Smooth muscle cell (in vitro differentiated cells): ENCODE data around the gene DDX51. TPM values are rescaled to one million over a fixed set of nuclear protein-coding genes. Genes with fewer than 3 reads are reported as not detected.

Experiments
- DNase-seq: peaks from one replicate; lab custom pipeline; 2025; ENCODE audit not compliant: unreplicated experiment; lab: John Stamatoyannopoulos, UW
- H2AFZ ChIP-seq: fragments of 200-600 bp; sonication (generic); 2 replicates; pipeline ENCODE4 v1.6.0; 2016; ENCODE audit warnings: antibody characterized with exemption, low read depth, mild to moderate bottlenecking
- H3F3A ChIP-seq: fragments of 200-600 bp; sonication (generic); 2 replicates; pipeline ENCODE4 v1.6.0; 2017; ENCODE audit warnings: antibody characterized with exemption, low read depth
- H3K27ac ChIP-seq: fragments of 200-600 bp; sonication (generic); 2 replicates; pipeline ENCODE4 v1.5.1; 2016; ENCODE audit warnings: low read depth, mild to moderate bottlenecking
- H3K27me3 ChIP-seq: fragments of 200-600 bp; sonication (generic); 2 replicates; pipeline ENCODE4 v1.6.1; 2016; ENCODE audit warnings: low read depth, mild to moderate bottlenecking
- H3K36me3 ChIP-seq: fragments of 200-600 bp; sonication (generic); 2 replicates; pipeline ENCODE4 v1.5.1; 2016; ENCODE audit warnings: low read depth
- H3K4me1 ChIP-seq: fragments of 200-600 bp; sonication (generic); 2 replicates; pipeline ENCODE4 v1.5.1; 2016; ENCODE audit warnings: low read depth
- H3K4me2 ChIP-seq: fragments of 200-600 bp; sonication (generic); 2 replicates; pipeline ENCODE4 v1.6.0; 2016; ENCODE audit warnings: mild to moderate bottlenecking
- H3K4me3 ChIP-seq: fragments of 200-600 bp; sonication (generic); 2 replicates; pipeline ENCODE4 v1.5.1; 2016; ENCODE audit warnings: mild to moderate bottlenecking
- H3K79me2 ChIP-seq: fragments of 200-600 bp; sonication (generic); 2 replicates; pipeline ENCODE4 v1.6.0; 2016; ENCODE audit warnings: low read depth, mild to moderate bottlenecking
- H3K9ac ChIP-seq: fragments of 200-600 bp; sonication (generic); 2 replicates; pipeline ENCODE4 v1.6.0; 2016; ENCODE audit warnings: low read depth
- H3K9me3 ChIP-seq: fragments of 200-600 bp; sonication (generic); replicated peaks from 2 replicates; pipeline ENCODE4 v1.5.1; 2016; ENCODE audit warnings: low read depth
- H4K20me1 ChIP-seq: fragments of 200-600 bp; sonication (generic); 2 replicates; pipeline ENCODE4 v1.6.0; 2016; ENCODE audit warnings: low read depth
- WGBS: methylation state at CpG from one replicate; pipeline ENCODE4 v1.1.7; 2016; ENCODE audit warnings: low lambda C conversion rate; 5-methylcytosine and 5-hydroxymethylcytosine counted together
- polyA plus RNA-seq: library from polyadenylated mRNA; unstranded; fragments of >200 nt; fragmentation: Nextera tagmentation; extraction: Ambion mirVana; gene quantifications from 2 replicates; pipeline ENCODE4 v1.2.1, GENCODE V29; 2016
- total RNA-seq: library from RNA; depleted of rRNA; stranded (reverse); fragments of >200 nt; gene quantifications from 2 replicates; pipeline ENCODE4 v1.2.3, GENCODE V29; 2014
- TF ChIP-seq, protein P1 (sequence below): fragments of 200-600 bp; sonication (generic); IDR thresholded peaks from 2 replicates; pipeline ENCODE4 v1.5.1; 2017; ENCODE audit warnings: borderline replicate concordance, mild to moderate bottlenecking, antibody characterized with exemption; ENCODE audit not compliant: insufficient read depth, poor library complexity, severe bottlenecking

Gene DDX51
- total and polyA plus RNA-seq, 2 experiments from 2014 or later = 1.6 to 12.5 TPM

DNA sequence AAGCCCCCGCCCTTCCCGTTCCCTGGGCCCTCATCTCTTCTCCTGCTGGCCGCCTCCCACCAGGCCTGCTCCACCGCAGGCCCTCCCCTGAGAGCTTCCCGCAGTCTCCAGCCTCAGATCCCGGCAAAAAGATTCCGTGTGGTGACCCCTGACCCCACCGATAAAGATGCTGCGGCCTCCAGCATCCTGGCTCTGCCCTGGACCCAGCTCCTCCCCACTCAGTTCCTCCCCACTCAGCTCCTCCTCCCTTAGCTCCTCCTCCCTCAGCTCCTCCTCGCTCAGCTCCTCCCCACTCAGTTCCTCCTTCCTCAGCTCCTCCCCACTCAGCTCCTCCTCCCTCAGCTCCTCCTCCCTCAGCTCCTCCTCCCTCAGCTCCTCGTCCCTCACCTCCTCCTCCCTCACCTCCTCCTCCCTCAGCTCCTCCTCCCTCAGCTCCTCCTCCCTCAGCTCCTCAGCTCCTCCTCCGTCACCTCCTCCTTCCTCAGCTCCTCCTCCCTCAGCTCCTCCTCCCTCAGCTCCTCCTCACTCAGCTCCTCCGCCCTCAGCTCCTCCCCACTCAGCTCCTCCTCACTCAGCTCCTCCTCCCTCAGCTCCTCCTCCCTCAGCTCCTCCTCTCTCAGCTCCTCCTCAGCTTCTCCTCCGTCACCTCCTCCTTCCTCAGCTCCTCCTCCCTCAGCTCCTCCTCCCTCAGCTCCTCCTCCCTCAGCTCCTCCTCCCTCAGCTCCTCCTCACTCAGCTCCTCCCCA, 17.1 kb upstream of the DDX51 start:
- H3K4me1 ChIP-seq = no peaks in the 10 kb centered on the region
- no peaks in the 10 kb centered on the region for H3K9me3 ChIP-seq
- H3K4me2 ChIP-seq = no peak overlapping the region
- DNase-seq = no peak
- no peaks in the 10 kb centered on the region for H3K79me2 ChIP-seq
- H4K20me1 ChIP-seq = no peaks in the 10 kb centered on the region
- H3K36me3 ChIP-seq = no peaks in the 10 kb centered on the region
- no peak overlapping the region for H2AFZ ChIP-seq
- TF ChIP-seq, protein P1, sequence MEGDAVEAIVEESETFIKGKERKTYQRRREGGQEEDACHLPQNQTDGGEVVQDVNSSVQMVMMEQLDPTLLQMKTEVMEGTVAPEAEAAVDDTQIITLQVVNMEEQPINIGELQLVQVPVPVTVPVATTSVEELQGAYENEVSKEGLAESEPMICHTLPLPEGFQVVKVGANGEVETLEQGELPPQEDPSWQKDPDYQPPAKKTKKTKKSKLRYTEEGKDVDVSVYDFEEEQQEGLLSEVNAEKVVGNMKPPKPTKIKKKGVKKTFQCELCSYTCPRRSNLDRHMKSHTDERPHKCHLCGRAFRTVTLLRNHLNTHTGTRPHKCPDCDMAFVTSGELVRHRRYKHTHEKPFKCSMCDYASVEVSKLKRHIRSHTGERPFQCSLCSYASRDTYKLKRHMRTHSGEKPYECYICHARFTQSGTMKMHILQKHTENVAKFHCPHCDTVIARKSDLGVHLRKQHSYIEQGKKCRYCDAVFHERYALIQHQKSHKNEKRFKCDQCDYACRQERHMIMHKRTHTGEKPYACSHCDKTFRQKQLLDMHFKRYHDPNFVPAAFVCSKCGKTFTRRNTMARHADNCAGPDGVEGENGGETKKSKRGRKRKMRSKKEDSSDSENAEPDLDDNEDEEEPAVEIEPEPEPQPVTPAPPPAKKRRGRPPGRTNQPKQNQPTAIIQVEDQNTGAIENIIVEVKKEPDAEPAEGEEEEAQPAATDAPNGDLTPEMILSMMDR = no peak
- no peaks in the 10 kb centered on the region for H3F3A ChIP-seq
- no peak overlapping the region for H3K4me3 ChIP-seq
- 81% methylated on average over 7 of the region's 14 CpGs for WGBS
- H3K27ac ChIP-seq = no peak overlapping the region
- H3K9ac ChIP-seq = no peak overlapping the region
- H3K27me3 ChIP-seq = no peaks in the 10 kb centered on the region

DNA sequence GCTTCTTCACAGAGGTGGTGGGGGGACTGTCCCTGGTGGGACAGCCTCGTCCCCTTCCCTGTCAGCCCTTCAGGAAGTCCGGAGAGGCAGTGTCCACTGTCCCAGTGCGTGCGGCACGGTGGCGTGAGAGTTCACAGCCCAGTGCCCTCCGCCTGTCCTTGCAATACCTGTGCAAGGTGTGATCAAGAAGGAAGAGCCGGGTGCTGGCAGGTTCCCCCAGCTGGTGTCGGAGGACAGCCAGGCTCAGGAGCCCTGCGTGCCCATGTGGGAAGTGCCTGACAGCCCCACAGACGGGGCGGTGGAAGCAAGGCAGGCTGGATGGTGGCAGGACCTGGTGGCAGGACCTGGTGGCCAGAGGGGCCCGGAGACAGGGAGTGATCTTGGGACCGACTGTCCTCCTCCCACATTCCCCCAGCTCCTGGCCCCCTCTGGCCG, 16.5 kb upstream of the DDX51 start:
- Histone ChIP-seq H4K20me1 (no peaks in the 10 kb centered on the region), H3K36me3 (no peaks in the 10 kb centered on the region), H3K9ac (no peak overlapping the region), H3K79me2 (no peaks in the 10 kb centered on the region), H3K4me1 (no peaks in the 10 kb centered on the region), H3K27me3 (no peaks in the 10 kb centered on the region), H3F3A (no peaks in the 10 kb centered on the region), H3K27ac (no peak overlapping the region), H3K4me2 (no peak overlapping the region), H3K9me3 (no peaks in the 10 kb centered on the region), H3K4me3 (no peak overlapping the region), H2AFZ (no peak overlapping the region)
- 95% methylated on average over 13 of the region's 15 CpGs for WGBS
- TF ChIP-seq, protein P1 = no peak
- DNase-seq = no peak

DNA sequence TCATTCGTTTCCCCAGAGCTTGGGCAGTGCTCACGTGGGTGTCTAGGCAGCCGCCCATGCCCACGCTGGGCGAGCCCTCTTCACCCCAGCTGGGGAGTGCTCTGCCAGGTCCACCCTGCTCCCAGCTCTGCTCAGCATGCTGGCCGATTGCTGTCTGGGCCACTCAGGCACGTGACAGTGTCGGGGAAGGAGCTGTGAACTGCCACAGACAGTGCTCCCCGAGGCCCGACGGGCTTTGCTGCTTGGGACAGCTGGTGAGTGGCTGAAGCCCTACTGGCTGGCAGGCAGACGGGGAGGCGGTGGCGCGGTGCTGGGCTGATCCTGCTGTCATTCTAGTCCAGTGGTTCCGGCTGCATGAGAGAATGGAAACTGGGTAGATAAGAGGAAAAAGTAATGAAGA, 15.9 kb upstream of the DDX51 start:
- Histone ChIP-seq H3K4me3 (no peak overlapping the region), H3F3A (no peaks in the 10 kb centered on the region), H3K4me1 (no peaks in the 10 kb centered on the region), H2AFZ (no peak overlapping the region), H3K9ac (no peak overlapping the region), H3K36me3 (no peaks in the 10 kb centered on the region), H3K9me3 (no peaks in the 10 kb centered on the region), H3K27me3 (no peaks in the 10 kb centered on the region), H4K20me1 (no peaks in the 10 kb centered on the region), H3K4me2 (no peak overlapping the region), H3K27ac (no peak overlapping the region), H3K79me2 (no peaks in the 10 kb centered on the region)
- no peak for DNase-seq
- whole genome bisulfite sequencing = 89% methylated on average over 16 of the region's 16 CpGs
- TF ChIP-seq, protein P1 = no peak

DNA sequence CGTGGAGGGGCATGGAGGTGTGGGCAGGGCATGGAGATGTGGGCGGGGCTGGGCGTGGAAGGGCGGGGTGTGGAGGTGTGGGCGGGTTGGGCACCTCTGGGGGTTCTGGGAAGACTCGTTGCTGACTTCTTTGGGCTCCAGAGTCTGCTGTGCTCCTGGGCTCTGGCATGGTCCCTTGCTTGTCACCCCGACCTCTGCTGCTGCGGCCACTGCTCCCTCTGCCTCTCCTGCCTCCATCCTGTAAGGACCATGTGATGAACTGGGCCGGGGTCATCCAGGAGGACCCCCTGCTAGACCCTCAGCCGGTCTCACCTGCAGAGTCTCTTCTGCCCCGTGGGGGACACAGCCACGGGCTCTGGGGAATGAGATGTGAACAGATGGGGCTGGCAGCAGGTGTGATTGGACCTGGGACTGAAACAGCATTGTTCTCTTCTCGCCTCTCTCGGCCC, 15.5 kb upstream of the DDX51 start:
- H3K27me3 ChIP-seq = no peaks in the 10 kb centered on the region
- no peak overlapping the region for H3K4me2 ChIP-seq
- no peaks in the 10 kb centered on the region for H4K20me1 ChIP-seq
- H3K9me3 ChIP-seq = no peaks in the 10 kb centered on the region
- no peaks in the 10 kb centered on the region for H3K36me3 ChIP-seq
- no peaks in the 10 kb centered on the region for H3K79me2 ChIP-seq
- TF ChIP-seq, protein P1 = no peak
- H3K4me1 ChIP-seq = no peaks in the 10 kb centered on the region
- no peak overlapping the region for H2AFZ ChIP-seq
- H3F3A ChIP-seq = no peaks in the 10 kb centered on the region
- H3K4me3 ChIP-seq = no peak overlapping the region
- no peak for DNase-seq
- WGBS = 95% methylated on average over 8 of the region's 14 CpGs
- H3K27ac ChIP-seq = no peak overlapping the region
- no peak overlapping the region for H3K9ac ChIP-seq
